ENCODE results near the gene CCDC69.
A peak's percentile ranks its signal among the peaks of the same experiment; 100 is the strongest.

The CCDC69 gene

GRCh38 chr5:151223447-151224264 lies at the start of gene CCDC69:
Gene CCDC69 (minus strand): TSS chr5:151224092. CDS start chr5:151223970, 122 bp downstream.
- TF ChIP-seq CTCF (IDR thresholded peaks at IDR 0.05), result peak; percentile 11; the same call in 1 of the 2 replicates

GRCh38 chr5:151271336-151271735 lies 47.4 kb upstream of the CCDC69 start:
- TF ChIP-seq CTCF (IDR thresholded peaks at IDR 0.05), result no peak

GRCh38 chr5:151270599-151270998 lies 46.7 kb upstream of the CCDC69 start:
- no peak for TF ChIP-seq CTCF (IDR thresholded peaks at IDR 0.05)

GRCh38 chr5:151267491-151268260 lies 43.8 kb upstream of the CCDC69 start:
- no peak for TF ChIP-seq CTCF (IDR thresholded peaks at IDR 0.05)

- TF ChIP-seq CTCF (IDR thresholded peaks at IDR 0.05), result no peak
These were observed 40.2 kb upstream of the CCDC69 start for GRCh38 chr5:151264113-151264512.

GRCh38 chr5:151262532-151262931 lies 38.6 kb upstream of the CCDC69 start:
- TF ChIP-seq CTCF (IDR thresholded peaks at IDR 0.05), result no peak

GRCh38 chr5:151259931-151260330 lies 36.0 kb upstream of the CCDC69 start:
- TF ChIP-seq CTCF (IDR thresholded peaks at IDR 0.05), result no peak
